Measurements from ENCODE around the gene FAM174C.
A peak's percentile ranks its signal among the peaks of the same experiment; 100 is the strongest.

The FAM174C gene

DNA sequence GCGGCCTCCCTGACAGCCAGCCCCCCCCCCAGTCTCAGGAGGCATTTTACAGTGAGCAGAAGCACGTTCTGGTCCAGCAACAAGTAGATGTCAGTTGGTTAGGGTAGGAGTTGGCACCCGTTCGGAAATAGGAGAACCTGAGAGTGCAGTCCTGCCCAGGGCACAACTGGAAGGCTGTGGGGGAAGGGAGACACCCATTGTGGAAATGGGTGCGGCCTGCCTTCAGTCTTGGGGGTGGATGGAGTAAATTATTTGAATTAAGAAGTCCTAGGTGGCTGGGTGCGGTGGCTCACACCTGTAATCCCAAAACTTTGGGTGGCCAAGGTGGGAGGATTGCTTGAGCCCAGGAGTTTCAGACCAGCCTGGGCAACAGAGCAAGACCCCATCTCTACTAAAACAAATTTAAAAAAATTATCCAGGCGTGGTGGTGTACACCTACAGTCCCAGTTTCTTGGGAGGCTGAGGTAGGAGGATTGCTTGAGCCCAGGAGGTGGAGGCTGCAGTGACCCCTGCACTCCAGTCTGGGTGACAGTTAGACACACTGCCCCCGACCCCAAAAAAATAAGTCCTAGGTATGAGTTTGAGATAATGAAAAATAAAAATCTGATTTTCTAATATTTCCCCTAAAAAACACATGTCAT is 5.0 kb upstream of the FAM174C start:
- TF ChIP-seq, protein P1, sequence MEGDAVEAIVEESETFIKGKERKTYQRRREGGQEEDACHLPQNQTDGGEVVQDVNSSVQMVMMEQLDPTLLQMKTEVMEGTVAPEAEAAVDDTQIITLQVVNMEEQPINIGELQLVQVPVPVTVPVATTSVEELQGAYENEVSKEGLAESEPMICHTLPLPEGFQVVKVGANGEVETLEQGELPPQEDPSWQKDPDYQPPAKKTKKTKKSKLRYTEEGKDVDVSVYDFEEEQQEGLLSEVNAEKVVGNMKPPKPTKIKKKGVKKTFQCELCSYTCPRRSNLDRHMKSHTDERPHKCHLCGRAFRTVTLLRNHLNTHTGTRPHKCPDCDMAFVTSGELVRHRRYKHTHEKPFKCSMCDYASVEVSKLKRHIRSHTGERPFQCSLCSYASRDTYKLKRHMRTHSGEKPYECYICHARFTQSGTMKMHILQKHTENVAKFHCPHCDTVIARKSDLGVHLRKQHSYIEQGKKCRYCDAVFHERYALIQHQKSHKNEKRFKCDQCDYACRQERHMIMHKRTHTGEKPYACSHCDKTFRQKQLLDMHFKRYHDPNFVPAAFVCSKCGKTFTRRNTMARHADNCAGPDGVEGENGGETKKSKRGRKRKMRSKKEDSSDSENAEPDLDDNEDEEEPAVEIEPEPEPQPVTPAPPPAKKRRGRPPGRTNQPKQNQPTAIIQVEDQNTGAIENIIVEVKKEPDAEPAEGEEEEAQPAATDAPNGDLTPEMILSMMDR (IDR thresholded peaks at IDR 0.05), result no peak
- H3K27ac ChIP-seq, result peak overlapping the region; percentile 99 to 100
- no peak for DNase-seq (ENCODE audit: low spot score)
- H3K4me3 ChIP-seq, result peak overlapping the region; percentile 92

DNA sequence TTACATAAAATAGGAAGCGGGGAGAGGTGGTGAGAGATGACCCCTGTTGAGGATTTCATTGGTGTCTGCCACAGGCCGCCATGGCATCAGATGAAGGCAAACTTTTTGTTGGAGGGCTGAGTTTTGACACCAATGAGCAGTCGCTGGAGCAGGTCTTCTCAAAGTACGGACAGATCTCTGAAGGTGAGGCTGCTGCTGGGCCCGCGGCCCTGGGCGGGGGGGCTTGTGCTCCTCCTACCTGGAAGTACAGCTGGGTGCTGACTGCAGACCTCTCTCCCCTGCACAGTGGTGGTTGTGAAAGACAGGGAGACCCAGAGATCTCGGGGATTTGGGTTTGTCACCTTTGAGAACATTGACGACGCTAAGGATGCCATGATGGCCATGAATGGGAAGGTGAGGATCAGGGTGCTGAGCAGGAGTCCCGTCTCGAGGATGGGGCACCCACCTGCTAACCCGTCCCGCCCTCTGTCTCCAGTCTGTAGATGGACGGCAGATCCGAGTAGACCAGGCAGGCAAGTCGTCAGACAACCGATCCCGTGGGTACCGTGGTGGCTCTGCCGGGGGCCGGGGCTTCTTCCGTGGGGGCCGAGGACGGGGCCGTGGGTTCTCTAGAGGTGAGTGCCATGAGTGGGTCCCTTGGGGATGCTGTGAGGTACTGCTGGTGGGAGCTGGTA is 4.3 kb upstream of the FAM174C start:
- TF ChIP-seq, protein P1 (IDR thresholded peaks at IDR 0.05), result no peak
- peak overlapping the region; percentile 99 to 100 for H3K27ac ChIP-seq
- DNase-seq (ENCODE audit: low spot score), result no peak
- peak overlapping the region; percentile 92 for H3K4me3 ChIP-seq

DNA sequence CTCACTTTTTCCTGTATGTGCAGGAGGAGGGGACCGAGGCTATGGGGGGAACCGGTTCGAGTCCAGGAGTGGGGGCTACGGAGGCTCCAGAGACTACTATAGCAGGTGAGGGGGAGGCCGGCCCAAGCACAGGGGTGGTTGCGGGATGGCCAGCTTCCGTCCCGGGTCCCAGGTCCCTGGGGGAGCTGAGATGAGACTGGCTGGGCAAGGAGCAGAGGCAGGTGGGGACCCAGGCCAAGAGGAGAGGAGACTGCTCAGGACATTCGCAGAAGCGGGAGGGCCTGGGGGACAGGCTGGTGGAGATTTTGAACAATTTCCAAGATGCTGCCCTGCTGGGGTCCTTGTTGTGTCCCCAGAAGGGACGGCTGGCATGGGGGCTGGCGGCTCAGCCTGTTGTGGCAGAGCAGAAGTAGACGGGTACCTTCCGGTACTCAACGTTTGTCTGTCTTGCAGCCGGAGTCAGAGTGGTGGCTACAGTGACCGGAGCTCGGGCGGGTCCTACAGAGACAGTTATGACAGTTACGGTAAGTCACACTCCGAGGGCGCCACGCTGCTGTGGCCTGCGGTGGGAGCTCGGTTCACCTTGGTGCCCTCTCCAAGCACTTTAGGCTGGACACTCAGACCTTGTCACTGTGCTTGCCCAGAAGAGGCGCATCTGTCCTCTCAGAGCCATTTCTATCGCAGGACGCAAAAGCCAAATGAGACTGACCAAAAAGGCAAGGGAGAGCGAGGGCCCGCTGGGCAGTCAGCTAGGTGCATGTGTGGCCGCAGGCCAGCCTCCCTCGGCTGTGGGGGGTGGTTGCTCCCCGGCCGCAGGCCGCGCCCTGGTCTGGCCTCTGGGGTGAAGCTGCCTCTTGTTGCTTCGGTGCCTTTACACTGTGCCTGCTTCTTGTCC is 3.6 kb upstream of the FAM174C start:
- Histone ChIP-seq H3K27ac (peak overlapping the region; percentile 99 to 100), H3K4me3 (peak overlapping the region; percentile 92)
- DNase-seq (ENCODE audit: low spot score), result no peak
- TF ChIP-seq, protein P1 (IDR thresholded peaks at IDR 0.05), result no peak

DNA sequence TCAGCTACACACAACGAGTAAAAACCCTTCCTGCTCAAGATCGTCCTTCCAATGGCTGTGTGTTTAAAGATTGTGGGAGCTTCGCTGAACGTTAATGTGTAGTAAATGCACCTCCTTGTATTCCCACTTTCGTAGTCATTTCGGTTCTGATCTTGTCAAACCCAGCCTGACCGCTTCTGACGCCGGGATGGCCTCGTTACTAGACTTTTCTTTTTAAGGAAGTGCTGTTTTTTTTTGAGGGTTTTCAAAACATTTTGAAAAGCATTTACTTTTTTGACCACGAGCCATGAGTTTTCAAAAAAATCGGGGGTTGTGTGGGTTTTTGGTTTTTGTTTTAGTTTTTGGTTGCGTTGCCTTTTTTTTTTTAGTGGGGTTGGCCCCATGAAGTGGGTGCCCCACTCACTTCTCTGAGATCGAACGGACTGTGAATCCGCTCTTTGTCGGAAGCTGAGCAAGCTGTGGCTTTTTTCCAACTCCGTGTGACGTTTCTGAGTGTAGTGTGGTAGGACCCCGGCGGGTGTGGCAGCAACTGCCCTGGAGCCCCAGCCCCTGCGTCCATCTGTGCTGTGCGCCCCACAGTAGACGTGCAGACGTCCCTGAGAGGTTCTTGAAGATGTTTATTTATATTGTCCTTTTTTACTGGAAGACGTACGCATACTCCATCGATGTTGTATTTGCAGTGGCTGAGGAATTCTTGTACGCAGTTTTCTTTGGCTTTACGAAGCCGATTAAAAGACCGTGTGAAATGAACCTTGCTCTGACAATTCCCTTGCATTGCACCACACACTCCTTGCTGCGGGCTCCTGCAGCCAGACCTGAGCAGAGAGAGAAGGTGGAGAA is 2.7 kb upstream of the FAM174C start:
- peak overlapping the region; percentile 92 for H3K4me3 ChIP-seq
- TF ChIP-seq, protein P1 (IDR thresholded peaks at IDR 0.05), result no peak
- no peak for DNase-seq (ENCODE audit: low spot score)
- peak overlapping the region; percentile 99 to 100 for H3K27ac ChIP-seq

DNA sequence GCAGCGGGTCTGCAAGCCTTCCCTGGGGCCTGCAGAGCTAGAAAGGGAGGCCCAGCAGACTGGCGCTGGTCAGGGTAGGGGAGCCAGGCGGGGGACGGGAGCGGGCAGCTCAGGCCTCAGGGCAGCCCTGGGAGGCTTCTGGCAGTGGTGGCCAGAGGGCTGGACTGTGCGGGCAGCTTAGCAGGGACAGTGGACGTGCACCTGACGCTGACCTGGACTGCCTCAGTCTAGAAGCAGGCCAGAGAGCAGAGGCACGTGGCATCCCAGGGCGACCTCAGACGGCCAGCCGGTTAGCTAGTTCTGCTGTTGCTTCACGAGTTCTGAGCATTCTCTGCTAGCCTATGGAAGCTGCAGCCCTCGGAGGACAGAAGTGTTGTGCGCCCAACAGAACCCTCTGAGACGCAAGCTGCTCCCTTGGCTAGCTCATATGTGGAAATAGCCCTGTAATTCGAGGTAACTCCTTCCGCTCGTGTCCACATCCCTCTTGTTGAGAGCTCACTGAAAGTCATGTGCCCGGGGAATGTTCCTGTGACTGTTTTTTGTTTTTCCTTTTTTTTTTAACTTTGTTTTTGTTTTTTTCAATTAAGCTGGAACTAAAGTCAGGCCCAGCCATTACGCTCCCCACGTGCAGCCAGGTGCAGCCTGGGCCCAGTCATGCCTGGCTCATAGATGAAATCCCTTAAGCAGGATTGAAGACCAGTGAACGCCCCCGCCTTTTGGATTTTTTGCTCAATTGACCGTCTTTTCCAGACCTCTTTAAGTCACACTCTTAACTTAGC is 1.9 kb upstream of the FAM174C start:
- TF ChIP-seq, protein P1 (IDR thresholded peaks at IDR 0.05), result no peak
- H3K4me3 ChIP-seq, result peak overlapping the region; percentile 33
- peak overlapping the region in 1 of 2 donors; percentile 23 for H3K27ac ChIP-seq
- DNase-seq (ENCODE audit: low spot score), result no peak
